CD4-positive, alpha-beta T cell (primary cell): ENCODE measurements around the gene RNF130. TPM values are rescaled to one million over a fixed set of nuclear protein-coding genes. Genes with fewer than 3 reads are reported as not detected.

Experiments used
- ATAC-seq: fragments of 200-7000 bp; cut with Tn5 transposase; one replicate; pipeline ENCODE4 v1.10.0; 2022; ENCODE audit warnings: mild to moderate bottlenecking; ENCODE audit not compliant: poor library complexity
- CTCF ChIA-PET: fragments of 350-600 bp; sonication (Branson Sonifier 250); formaldehyde crosslinking; loops from one replicate; lab custom pipeline; 2021; ENCODE audit warnings: antibody characterized with exemption, inconsistent platforms; lab: Charles Lee
- POLR2A ChIA-PET: fragments of 350-600 bp; sonication (Branson Sonifier 250); formaldehyde crosslinking; loops from one replicate; lab custom pipeline; 2021; ENCODE audit warnings: antibody characterized with exemption, inconsistent platforms; lab: Charles Lee
- DNase-seq, 14 experiments: peaks; one replicate each; pipeline ENCODE4 v3.0.0-alpha.2; 2013 to 2020; ENCODE audit warnings: mixed read lengths in 2 of 14
- H3K27ac ChIP-seq, 2 donors: one replicate each; pipeline versions ENCODE4 v1.5.1 to v1.7.0; 2013; ENCODE audit warnings: low read length in 2 of 2, low read depth in 1 of 2, mild to moderate bottlenecking in 1 of 2
- H3K27me3 ChIP-seq, 2 experiments: 1 replicate in 1 of 2; 2 replicates in 1 of 2; pipeline versions ENCODE4 v1.6.1 to v1.7.0; 2013; ENCODE audit warnings: low read length in 2 of 2, control low read depth in 1 of 2, mild to moderate bottlenecking in 1 of 2, moderate library complexity in 1 of 2; ENCODE audit not compliant: insufficient read depth in 2 of 2, control insufficient read depth in 1 of 2
- H3K36me3 ChIP-seq: one replicate; pipeline ENCODE4 v1.6.1; 2013; ENCODE audit warnings: low read length, control low read depth; ENCODE audit not compliant: insufficient read depth
- H3K4me1 ChIP-seq: one replicate; pipeline ENCODE4 v1.6.1; 2013; ENCODE audit warnings: low read length, control low read depth; ENCODE audit not compliant: insufficient read depth
- H3K4me3 ChIP-seq: one replicate; pipeline ENCODE4 v1.5.1; 2013; ENCODE audit warnings: mild to moderate bottlenecking, low read length, moderate library complexity
- H3K9me3 ChIP-seq, 2 experiments: 1 replicate in 1 of 2; 2 replicates in 1 of 2; pipeline versions ENCODE4 v1.6.1 to v1.7.0; 2013; ENCODE audit warnings: low read length in 2 of 2, mild to moderate bottlenecking in 2 of 2, control low read depth in 1 of 2, moderate library complexity in 1 of 2; ENCODE audit not compliant: control insufficient read depth in 1 of 2, insufficient read depth in 1 of 2
- H3K27ac Mint-ChIP-seq: one replicate; pipeline ENCODE4 v1.8.0; 2020; ENCODE audit warnings: mixed read lengths
- H3K27me3 Mint-ChIP-seq: one replicate; pipeline ENCODE4 v1.8.0; 2021; ENCODE audit warnings: mixed read lengths
- H3K36me3 Mint-ChIP-seq: one replicate; pipeline ENCODE4 v1.8.0; 2021; ENCODE audit warnings: low read depth, mixed read lengths
- H3K4me1 Mint-ChIP-seq: one replicate; pipeline ENCODE4 v1.8.0; 2021; ENCODE audit warnings: low read depth, mixed read lengths
- H3K4me3 Mint-ChIP-seq: one replicate; pipeline ENCODE4 v1.8.0; 2020; ENCODE audit warnings: mild to moderate bottlenecking, mixed read lengths
- H3K9me3 Mint-ChIP-seq: one replicate; pipeline ENCODE4 v1.8.0; 2020; ENCODE audit warnings: mixed read lengths
- intact Hi-C, 2 experiments: fragments of 100-400 bp; cut with DNase I in 1 of 2; cut with micrococcal nuclease in 1 of 2; formaldehyde crosslinking; loops; one replicate each; pipeline versions ENCODE4 v1.15.1 to v1.9.0; 2023 to 2025; cut with DNase I, micrococcal nuclease
- total RNA-seq, 174 experiments: library from RNA in 2 of 174; stranded (reverse) in 2 of 174; gene quantifications; one replicate each; pipeline ENCODE4 v1.2.3 and lab custom pipeline; 2021 to 2026
- TF ChIP-seq, protein P1 (sequence below): fragments of 200-600 bp; IDR thresholded peaks from one replicate; pipeline ENCODE4 v1.8.0; 2022; ENCODE audit warnings: antibody characterized with exemption, mild to moderate bottlenecking

RNF130 gene
- total RNA-seq, 2 experiments from 2014 or later: 18.2 to 19.1 TPM

DNA sequence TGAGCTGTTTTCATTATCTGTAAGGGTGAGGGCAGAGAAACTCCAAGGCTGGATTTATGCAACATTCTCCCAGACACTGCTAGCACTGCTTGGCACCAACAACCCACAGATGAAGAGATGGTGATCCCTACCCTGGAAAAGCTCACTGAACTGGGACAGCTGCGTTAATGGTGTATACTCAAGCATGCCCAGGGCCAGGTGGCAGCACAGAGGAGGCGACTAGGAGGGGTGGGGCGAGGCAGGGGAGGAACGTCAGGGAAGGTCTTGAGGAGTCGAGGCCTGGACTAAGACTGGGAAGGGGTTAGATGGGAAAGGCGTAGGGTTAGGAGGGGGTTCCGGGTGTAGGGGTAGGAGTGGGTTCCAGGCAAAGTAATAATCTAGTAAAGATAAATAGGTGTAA, 90.8 kb downstream of the RNF130 start:
- ChIA-PET POLR2A (no interaction called here), CTCF (no interaction called here)
- TF ChIP-seq, protein P1, sequence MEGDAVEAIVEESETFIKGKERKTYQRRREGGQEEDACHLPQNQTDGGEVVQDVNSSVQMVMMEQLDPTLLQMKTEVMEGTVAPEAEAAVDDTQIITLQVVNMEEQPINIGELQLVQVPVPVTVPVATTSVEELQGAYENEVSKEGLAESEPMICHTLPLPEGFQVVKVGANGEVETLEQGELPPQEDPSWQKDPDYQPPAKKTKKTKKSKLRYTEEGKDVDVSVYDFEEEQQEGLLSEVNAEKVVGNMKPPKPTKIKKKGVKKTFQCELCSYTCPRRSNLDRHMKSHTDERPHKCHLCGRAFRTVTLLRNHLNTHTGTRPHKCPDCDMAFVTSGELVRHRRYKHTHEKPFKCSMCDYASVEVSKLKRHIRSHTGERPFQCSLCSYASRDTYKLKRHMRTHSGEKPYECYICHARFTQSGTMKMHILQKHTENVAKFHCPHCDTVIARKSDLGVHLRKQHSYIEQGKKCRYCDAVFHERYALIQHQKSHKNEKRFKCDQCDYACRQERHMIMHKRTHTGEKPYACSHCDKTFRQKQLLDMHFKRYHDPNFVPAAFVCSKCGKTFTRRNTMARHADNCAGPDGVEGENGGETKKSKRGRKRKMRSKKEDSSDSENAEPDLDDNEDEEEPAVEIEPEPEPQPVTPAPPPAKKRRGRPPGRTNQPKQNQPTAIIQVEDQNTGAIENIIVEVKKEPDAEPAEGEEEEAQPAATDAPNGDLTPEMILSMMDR: no peak
- Histone ChIP-seq H3K4me3 (no peak overlapping the region), H3K9me3 (no peaks in the 10 kb centered on the region), H3K27me3 (no peaks in the 10 kb centered on the region), H3K27ac (no peak overlapping the region), H3K4me1 (no peaks in the 10 kb centered on the region), H3K36me3 (peaks cover 10% of the 10 kb centered on the region)
- H3K4me3 Mint-ChIP-seq: no peak overlapping the region
- H3K27ac Mint-ChIP-seq: no peak overlapping the region
- H3K4me1 Mint-ChIP-seq: no peaks in the 10 kb centered on the region
- no peaks in the 10 kb centered on the region for H3K27me3 Mint-ChIP-seq
- ATAC-seq (no peak), DNase-seq (no peak)
- intact Hi-C loops: no loop called here
- H3K36me3 Mint-ChIP-seq: peaks cover 23% of the 10 kb centered on the region
- H3K9me3 Mint-ChIP-seq: no peaks in the 10 kb centered on the region

DNA sequence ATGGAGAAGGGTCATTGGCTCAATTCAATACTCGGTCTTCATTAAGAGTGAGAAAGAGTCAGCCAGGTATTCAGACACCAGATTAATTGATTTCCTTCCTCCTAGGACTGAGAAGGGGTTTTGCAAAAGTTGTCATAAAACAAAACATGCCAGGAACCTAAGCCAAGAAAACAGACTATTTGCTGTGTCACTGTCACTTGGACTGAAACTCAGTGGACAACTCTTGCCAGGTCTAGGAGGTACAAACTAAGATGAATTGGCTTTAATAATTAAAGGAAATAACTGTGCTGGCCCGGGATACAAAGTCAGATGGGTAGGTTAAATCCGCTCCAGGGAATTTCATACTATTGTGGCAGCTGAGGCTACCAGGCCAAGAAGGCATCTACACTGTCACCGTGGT, 92.8 kb downstream of the RNF130 start:
- ChIA-PET CTCF (no interaction called here), POLR2A (no interaction called here)
- ATAC-seq (no peak), DNase-seq (no peak)
- Histone ChIP-seq H3K27me3 (no peaks in the 10 kb centered on the region), H3K36me3 (peaks cover 10% of the 10 kb centered on the region), H3K9me3 (no peaks in the 10 kb centered on the region), H3K4me3 (no peak overlapping the region), H3K27ac (no peak overlapping the region), H3K4me1 (no peaks in the 10 kb centered on the region)
- TF ChIP-seq, protein P1: no peak
- H3K4me3 Mint-ChIP-seq: no peak overlapping the region
- H3K36me3 Mint-ChIP-seq: peaks cover 40% of the 10 kb centered on the region
- no peaks in the 10 kb centered on the region for H3K9me3 Mint-ChIP-seq
- no peak overlapping the region for H3K27ac Mint-ChIP-seq
- H3K4me1 Mint-ChIP-seq: no peaks in the 10 kb centered on the region
- H3K27me3 Mint-ChIP-seq: no peaks in the 10 kb centered on the region
- intact Hi-C loops: loop anchor here in 1 of 2 experiments (10.0 kb wide), 1 partner anchor 174 kb away; the partner anchor contains the start of gene MGAT4B

DNA sequence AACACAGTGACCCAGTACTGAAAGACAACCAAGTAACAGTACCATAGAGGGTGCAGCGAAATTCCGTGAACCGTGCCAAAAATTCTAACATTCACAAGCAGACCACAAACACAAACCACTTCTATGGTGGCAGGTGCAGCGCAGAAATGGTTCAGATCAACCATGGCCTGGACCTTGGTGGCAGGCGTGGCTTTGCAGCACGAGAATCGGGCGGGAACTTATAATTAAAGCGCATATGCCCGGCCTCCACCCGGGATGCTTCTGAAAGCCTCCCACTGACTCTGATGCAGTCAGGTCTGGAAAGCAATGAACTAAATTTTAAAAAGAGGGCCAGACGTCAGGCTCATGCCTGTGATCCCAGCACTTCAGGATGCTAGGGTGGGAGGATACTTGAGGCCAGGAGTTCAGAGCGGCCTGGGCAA, 95.8 kb downstream of the RNF130 start:
- CTCF ChIA-PET: no interaction called here
- TF ChIP-seq, protein P1: no peak

More for the DNA sequence above, 95.8 kb downstream of the RNF130 start:
- ATAC-seq (no peak), DNase-seq (no peak)
- peaks cover 44% of the 10 kb centered on the region for H3K36me3 Mint-ChIP-seq
- Histone ChIP-seq H3K27me3 (no peaks in the 10 kb centered on the region), H3K27ac (no peak overlapping the region), H3K4me1 (no peaks in the 10 kb centered on the region), H3K4me3 (no peak overlapping the region), H3K36me3 (peaks cover 10% of the 10 kb centered on the region), H3K9me3 (no peaks in the 10 kb centered on the region)
- H3K27me3 Mint-ChIP-seq: no peaks in the 10 kb centered on the region
- intact Hi-C loops: loop anchor here in 1 of 2 experiments (10.0 kb wide), 1 partner anchor 171 kb away; the partner anchor contains the start of gene MGAT4B
- peaks cover 12% of the 10 kb centered on the region for H3K4me1 Mint-ChIP-seq
- POLR2A ChIA-PET: no interaction called here
- no peak overlapping the region for H3K27ac Mint-ChIP-seq
- H3K4me3 Mint-ChIP-seq: no peak overlapping the region
- no peaks in the 10 kb centered on the region for H3K9me3 Mint-ChIP-seq
